GM19397 (cell line): ENCODE data around the gene QRFPR.
"Not testable (repeated sequence)": the region's sequence is repeated elsewhere in the genome, so short reads cannot be mapped to it uniquely, and the experiment has no call there.

ENCODE experiments used
- ATAC-seq: cut with Tn5 transposase; IDR thresholded peaks from one replicate; pipeline ENCODE4 v1.9.1; 2021; ENCODE audit warnings: mild to moderate bottlenecking, moderate library complexity; ENCODE audit not compliant: unreplicated experiment

The QRFPR gene

DNA sequence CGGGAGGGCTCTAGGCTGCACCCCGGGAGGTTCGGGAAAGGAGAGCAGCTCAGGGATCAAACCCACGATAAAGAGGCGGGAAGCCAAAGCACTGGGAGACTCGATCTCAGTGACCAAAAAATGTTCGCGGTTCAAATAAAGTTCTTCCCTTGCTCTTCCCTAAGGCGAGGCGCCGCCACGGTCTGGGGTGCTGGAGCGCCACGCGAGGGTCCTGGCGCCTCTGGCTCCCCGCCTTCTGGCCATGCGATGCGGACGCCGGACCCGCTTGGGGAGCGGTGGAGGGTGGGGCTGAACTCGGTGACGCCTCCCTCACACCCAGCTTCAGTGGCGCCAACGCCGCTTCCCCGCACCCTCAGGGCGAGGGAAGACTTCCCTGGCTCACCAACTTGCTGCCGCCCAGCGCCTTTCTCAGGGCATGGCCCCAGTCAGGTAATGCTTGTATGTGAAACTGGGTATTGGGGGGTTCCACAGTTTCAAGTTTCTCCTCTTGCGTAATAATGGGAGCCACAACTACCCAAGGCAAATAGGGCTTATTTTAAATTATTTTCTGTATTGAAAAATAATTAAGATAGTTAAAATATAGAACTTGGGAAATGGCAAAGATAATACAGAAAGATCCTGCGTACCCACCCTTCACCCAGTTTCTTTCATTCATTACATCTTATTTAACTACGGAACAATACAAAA lies at the start of gene QRFPR:
TSS of gene QRFPR (minus strand) at position 243 of the 687 bp plus-strand sequence. CDS start 371 bp downstream, outside the sequence.
- ATAC-seq: no peak

DNA sequence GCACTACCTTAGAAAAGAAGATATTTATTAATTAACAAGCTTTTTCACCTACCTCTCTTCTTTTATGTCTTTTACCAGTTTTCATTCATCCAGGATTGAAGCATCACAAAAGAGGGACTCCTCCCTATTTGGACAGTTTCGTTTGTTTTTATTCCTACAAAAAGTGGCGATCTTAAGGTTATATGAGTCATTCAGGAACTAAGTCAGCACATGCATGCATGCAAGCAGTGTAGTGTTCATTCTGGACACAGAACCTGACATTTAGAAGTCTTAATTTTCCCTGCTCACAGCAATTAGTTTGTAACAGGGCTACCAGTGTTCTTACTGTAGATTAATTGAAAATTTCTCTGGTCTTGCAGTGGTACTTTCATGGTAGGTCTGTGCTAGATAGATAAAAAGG lies 47.9 kb upstream of the QRFPR start:
- no peak for ATAC-seq

DNA sequence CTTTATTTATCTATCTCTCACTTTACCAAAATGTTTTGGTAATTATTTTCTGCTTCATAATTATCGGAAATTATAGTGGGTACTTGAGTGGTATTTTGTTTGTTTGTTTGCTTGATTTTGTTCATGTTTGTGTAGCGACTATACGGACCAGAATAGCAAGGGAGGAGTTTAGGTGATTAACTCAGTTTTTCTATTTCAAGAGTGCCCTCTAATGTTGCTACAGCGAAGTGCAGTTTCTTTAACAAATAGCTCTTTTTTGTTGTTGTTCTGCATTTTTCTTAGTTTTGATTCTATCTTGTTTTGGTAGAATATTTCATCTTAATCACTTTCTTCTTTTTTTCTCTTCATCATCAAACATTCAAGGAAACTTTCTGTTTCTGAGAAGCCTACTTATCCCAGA lies 40.8 kb upstream of the QRFPR start:
- ATAC-seq: no peak

DNA sequence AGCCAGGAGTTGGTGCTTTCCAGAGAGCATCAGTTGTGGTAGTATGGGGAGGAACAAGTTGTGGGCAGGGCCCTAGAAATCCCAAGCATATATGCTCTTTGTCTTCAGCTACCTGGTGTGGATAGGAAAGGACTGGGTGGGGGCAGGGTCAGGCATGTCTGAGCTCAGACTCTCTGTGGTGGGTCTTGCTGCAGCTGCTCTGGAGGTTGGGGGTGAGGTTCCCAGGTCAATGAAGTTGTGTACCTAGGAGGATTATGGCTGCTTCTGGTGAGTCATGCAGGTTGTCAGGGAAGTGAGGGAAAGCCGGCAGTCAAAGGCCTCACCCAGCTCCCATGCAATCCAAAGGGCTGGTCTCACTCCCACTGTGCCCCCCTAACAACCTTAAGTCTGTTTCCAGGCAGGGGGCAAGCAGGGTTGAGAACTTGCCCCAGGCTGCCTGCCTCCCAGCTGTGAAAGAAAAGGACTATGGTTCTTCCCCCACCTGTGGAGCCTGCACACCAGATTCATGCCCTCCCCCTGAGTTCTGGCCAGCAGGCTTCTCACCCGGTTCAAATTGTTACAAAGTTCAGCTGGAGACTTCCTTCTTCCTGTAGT lies 30.4 kb upstream of the QRFPR start:
- ATAC-seq: no peak

DNA sequence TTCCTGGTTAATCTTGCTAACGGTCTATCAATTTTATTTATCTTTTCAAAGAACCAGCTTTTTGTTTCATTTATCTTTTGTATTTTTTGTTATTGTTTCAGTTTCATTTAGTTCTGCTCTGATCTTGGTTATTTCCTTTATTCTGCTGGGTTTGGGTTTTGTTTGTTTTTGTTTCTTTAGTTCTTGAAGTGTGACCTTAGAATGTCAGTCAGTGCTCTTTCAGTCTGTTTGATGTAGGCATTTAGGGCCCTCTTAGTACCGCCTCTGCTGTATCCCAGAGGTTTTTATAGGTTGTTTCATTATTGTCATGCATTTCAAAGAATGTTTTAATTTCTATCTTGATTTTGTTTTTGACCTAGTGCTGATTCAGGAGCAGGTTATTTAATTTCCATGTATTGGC lies 27.7 kb upstream of the QRFPR start:
- ATAC-seq: not testable (repeated sequence)

DNA sequence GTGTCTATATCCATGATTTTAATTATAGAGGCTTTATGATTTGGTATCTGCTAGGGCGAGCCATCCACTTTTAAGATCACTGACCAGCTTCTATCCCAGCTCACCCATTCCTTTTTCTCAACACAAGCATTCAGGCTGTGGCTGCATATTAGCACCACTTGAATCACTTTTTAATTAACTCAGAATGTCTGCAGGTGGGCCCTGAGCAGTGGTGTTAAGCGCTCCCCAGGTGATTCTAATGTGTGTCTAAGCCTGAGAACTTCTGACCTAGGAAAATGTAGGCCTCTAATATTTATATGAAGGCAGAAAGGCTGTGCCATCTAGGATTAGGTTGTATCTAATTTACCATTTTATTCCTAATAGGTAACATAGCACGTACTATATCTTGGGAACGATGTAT lies 19.8 kb upstream of the QRFPR start:
- ATAC-seq: no peak

DNA sequence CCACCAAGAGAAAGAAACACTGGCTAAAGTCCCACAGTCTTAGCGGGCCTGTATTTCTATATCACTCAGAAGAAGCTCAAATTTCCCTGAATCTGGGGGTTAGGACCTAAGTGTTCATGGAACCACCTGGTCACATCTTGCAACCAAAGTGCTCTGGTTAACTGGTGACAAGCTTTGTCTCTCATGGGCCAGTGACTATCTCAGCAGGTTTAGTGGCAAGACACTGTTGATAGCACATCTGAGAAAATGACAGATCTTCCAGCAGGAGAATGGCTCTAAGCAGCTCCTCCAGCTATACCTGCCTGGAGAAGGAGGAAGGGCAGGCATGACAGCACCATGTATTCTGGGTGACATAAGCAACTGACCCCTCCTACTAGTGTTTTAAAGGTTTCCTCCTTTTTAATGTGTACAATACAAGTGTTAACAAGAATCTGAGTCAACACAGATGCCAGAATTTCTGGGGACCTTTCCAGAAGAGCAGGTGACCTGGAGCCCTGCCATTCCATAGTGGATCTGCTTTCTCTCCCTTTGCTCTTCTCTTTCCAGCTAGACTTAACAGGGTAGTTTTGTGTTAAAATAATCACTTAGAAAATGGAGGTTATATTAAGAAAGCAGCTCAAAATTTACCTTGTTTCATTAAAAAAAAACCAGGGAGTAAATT lies 17.3 kb upstream of the QRFPR start:
- ATAC-seq: no peak

DNA sequence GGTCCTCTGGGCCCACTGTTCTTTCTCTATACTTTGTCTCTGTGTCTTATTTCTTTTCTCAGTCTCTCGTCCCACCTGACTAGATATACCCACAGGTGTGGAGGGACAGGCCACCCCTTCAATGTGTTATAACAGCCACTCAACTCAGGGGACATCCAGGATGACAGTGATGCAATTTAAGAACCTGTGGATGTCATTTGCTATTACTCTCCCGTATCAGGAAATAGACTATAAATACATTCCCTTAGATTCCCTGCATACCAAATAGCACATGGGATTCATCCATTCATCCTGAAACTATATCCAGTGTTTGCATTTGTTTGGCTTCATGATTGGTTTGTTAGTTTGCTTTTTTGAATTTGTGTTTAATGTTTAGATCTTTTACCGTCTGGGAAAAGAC lies 16.6 kb upstream of the QRFPR start:
- ATAC-seq: no peak

DNA sequence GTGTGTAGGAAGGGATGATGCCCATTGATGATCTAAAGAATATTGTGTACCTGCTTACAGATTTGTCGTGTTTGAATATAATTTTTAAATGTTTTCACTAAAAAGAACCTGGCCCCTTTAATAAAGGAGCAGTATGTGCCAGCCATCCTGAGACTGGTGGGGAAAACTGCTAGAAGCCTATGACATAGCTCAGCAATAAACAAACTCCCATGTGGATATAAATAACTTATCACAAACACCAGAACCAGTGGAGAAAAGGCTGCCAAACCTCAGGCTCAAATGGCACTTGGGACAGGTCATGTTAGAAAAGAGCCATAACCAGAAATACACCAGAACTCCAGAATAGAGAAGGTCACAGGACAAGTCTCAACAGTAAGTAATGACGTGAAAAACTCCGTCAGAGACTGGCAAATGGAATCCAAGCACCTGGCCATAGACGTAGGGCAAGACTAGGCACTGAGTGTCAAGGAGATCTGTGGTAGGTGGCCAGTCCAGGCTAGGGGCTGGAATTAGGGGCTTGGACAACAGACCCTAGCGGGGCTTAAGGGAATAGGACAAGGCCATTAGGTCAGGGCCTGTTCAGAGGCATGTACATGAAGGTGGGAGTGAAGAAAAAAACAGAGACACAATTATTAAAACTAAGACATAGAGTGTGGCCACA lies 11.7 kb upstream of the QRFPR start:
- no peak for ATAC-seq

DNA sequence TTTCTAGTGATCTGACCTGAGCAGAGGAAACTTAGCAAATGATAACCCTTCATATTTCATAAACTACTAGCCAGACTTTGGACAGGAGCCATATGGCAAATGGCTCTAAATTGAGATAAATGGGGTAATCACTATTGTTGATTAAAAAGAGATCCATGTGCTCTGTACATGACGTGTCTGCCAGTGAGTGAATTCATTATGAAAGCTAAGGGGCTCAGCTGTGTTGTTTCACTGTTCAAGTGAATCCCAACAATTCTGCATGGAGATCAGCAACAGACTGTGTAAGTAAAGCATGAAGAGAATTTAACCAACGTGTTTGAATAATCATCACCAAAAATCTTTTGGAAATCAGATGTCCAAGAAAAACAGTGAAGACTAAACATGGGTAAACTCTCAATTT lies 9.5 kb upstream of the QRFPR start:
- no peak for ATAC-seq

DNA sequence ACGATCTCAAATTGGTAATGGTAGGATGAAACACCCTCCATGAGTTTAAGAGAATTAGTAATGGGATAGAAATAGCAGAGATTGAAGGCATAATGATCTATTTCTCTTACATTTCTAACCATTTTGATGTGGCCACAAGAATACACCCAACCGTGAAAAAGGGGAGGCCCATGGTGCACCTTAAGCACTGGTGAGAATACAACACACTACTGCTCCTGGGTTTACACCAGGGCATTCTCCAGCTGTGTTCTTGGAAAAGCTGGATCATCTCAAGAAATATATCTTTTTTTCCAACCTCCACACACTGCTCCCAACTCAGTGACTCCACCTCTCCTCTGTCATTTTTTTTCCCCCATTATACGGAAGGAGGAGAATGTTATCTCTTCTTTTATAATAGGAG lies 1.5 kb downstream of the QRFPR start:
- no peak for ATAC-seq

DNA sequence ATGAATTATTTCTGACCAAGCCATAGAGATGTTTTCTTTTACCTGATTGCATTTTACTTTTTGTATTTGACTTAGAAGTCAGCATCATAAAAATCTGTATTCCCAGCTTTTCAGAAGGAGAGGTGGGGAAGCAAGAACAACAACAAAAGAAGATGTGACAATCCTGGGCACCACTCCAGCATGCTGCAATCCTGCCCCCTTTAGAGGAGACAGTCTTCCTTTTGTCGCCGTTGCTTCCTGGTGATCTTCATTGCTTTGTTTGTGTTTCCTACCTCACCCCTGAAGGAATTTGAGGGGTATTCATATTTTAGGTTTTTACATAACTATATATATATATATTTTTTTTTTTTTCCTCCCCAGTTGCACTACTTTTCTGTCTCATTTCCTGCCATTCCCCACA lies 3.7 kb downstream of the QRFPR start:
- ATAC-seq: no peak

DNA sequence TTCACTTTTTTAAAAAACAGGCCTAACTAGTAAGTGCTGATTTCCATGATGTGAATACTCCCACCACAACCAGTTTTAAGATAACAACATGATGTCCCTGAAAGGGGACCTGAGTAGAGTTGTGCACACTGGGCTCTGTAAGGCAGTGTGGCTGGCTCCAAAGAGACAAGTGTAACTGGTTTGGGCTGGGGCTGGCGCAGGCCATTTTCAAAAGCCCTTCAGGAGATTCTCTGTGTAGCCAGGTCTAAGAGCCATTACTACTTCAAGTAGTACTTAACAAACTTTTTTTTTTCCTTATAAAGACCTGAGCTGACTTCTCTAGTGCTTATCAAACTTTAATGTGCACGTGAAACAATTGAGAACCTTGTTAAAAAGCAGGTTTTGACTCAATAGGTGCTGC lies 4.3 kb downstream of the QRFPR start:
- ATAC-seq: no peak

DNA sequence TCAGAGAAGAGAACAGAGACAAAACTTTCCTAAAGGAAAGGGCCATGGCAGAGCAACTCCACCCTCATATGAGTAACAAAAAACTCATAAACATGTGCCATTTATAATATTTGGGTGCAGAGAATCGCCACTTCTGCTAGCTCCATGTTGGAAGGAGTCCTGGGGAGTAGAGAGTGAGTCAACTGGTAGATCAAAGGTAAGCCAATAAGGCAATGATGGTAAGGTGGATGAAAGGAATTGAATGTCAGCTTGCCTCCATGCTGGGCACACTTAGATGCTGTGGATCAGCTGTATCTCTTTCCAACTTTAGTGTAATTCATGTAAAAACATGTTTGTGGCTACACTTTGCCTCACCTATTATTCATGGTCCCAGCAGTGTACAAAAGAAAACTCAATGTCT lies 4.7 kb downstream of the QRFPR start:
- no peak for ATAC-seq

DNA sequence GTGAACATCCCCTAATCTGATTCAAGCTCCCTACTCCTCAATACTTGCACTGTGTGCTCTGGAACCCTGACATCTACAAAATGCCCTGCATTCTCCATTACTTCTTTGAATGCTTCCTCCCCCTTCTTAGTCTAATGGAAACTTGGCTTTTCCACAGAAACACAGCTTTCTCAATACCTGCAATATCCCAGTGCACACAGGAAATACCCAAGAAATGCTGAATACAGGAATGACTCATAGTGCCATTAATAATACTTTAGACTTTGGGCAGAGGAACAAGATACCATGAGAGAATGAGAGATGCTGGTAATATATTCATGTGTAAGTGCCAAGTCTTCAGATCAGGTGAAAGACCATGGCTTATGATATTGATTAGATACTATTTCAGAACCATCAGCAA lies 5.6 kb downstream of the QRFPR start:
- no peak for ATAC-seq

DNA sequence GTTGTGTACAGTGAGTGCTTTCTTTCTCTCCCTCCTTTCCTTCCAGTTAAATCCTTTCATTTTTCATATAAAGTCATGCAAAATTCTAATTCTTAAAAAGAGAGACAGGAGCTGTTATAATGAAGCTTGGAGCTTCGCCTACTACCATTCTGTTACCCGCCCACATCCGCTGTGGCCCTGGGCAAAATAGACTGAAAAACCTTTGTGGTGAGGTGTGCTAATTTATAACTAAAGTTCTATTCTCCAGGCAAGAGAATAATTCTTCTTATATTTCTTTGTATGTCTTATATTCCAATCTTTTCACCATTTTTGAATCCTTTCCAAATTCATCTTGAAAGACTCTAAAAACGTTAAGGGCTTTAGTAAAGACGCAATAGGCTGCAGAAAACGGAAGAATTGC lies 7.0 kb downstream of the QRFPR start:
- ATAC-seq: no peak

DNA sequence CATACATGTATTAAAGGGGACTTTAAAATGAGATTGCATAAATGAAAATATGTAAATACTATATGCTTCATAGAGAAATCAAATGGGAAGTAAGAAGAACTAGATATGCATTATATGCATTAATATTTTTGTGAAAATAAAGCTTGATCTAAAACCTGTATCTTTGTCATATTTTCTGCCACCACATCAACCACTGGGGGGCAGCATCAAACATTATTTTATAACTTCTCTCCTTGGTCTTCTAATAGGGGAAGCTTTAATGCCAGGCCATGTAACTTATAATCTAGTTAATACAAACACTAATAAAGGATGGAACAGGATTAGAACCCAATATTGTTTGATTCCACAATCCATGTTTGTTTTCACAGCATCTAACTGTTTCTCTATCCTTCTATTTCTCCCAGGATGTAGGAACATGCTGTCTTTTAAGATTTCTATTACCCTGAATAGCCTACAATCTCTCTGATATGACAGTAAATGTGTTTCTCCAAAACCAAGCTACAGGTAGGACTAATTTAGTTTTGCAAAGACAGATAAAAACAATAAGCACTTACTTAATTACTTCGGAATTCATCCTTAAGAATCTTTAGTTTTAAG lies 10.0 kb downstream of the QRFPR start:
- ATAC-seq: no peak

DNA sequence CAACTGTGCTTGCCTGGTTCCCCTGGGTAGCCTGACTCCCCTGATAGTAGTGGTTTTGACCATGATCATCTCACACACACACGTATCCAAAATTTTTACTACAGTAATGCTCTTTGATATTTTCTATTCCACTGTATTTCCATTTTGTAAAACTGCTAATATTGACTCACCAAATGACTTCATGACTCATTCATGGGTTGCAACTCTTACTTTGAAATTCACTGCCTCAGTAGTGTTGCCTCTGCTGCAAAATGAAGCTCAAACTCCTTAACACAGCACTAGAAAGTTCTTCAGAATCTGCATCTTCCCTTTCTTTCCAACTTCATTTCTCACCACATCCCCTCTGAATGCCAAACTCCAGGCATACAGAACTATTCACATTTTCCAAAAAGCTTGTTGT lies 20.3 kb downstream of the QRFPR start:
- ATAC-seq: no peak

DNA sequence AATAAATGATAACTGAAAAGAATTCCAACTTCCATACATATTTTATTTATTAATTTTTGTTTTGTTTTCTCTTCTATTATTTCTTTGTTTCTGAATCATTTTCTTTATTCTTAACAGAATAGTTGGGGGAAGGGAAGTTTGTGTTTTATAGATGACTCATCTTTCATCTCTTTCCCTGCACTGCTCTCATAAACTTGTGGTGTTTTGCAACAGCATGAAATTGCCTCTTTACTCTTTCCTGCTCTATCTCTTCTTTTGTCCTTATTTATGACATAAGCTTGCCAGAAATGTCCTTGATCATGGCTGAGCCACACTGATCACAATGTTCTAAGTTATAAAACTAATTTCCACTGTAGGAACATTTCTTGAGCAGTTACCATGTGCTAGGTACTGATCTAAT lies 22.3 kb downstream of the QRFPR start:
- ATAC-seq: no peak

DNA sequence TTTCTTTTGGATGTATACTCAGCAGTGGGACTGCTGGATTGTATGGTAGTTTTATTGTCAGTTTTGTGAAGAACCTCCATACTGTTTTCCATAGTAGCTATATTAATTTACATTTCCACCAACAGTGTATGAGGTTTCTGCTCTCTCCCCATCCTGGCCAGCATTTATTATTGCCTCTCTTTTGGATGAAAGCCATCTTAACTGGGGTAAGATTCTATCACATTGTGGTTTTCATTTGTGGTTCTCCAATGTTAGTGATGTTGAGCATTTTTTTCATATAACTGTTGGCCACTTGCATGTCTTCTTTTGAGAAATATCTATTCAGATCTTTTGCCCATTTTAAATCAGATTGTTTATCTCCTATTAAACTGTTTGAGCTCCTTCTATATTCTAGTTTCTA lies 27.6 kb downstream of the QRFPR start:
- ATAC-seq: no peak

DNA sequence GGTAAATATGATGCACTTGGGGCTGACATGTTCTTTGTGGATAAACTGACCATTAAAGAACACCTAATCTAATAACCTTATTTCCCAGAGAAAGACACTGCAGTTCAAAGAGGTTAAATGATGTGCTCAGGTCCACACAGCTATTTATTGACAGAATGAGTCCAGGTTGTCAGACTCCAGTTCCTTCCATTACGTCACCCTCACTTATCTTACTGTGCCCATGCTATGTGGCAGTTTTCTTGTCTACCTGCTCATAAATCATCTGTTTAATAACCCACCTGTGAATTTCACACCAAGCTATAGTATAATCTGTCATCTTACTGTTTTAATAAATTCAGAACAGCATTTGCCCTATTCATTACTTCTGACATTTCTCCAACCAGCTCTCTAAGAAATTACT lies 36.7 kb downstream of the QRFPR start:
- ATAC-seq: no peak

DNA sequence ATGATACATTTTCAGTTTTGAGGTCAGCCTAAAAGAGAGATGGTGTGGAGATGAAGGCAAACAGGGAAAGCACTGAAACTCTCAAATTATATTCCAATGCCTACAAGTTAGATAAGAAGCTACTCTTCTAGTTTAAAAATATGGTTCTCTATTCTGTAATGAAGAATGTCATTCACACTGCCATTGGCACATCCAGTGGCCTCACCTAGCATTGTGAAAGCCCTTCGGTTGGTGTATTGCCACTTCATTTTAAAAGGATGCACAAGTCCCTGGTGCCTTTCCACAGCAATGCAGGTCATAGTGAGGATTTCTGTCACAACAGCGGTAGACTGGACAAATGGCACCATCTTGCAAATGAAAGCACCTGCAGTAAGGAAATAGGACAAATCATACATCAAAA lies 40.6 kb downstream of the QRFPR start:
- ATAC-seq: no peak
